Measurements from ENCODE around the gene EHBP1L1.

Gene EHBP1L1

GRCh38 chr11:65547446-65548125 lies 28.3 kb upstream of the EHBP1L1 start:
- DNase-seq: no peak

GRCh38 chr11:65548395-65548794 lies 27.5 kb upstream of the EHBP1L1 start:
- no peak for DNase-seq

- DNase-seq: no peak
These were observed 26.8 kb upstream of the EHBP1L1 start for GRCh38 chr11:65549096-65549495.

GRCh38 chr11:65551572-65552387 lies 24.1 kb upstream of the EHBP1L1 start:
- DNase-seq: peak; percentile 85

GRCh38 chr11:65552388-65552951 lies 23.4 kb upstream of the EHBP1L1 start:
- no peak for DNase-seq

- DNase-seq: no peak
These were observed 22.4 kb upstream of the EHBP1L1 start for GRCh38 chr11:65553301-65554001.

GRCh38 chr11:65554057-65554818 lies 21.6 kb upstream of the EHBP1L1 start:
- DNase-seq: no peak

GRCh38 chr11:65554842-65555430 lies 20.9 kb upstream of the EHBP1L1 start:
- DNase-seq: no peak

GRCh38 chr11:65555693-65556231 lies 20.1 kb upstream of the EHBP1L1 start:
- DNase-seq: no peak

GRCh38 chr11:65556470-65557279 lies 19.2 kb upstream of the EHBP1L1 start:
- no peak for DNase-seq

GRCh38 chr11:65557280-65558001 lies 18.4 kb upstream of the EHBP1L1 start:
- no peak for DNase-seq

GRCh38 chr11:65558002-65558929 lies 17.6 kb upstream of the EHBP1L1 start, which contains the start of gene LTBP3:
Gene LTBP3 (minus strand): TSS chr11:65558359. CDS start chr11:65557959, 400 bp downstream.
- peak; percentile 57 for DNase-seq

GRCh38 chr11:65558930-65559509 lies 16.8 kb upstream of the EHBP1L1 start:
- DNase-seq: no peak

- no peak for DNase-seq
These were observed 16.3 kb upstream of the EHBP1L1 start for GRCh38 chr11:65559535-65559934.

GRCh38 chr11:65559951-65560537 lies 15.8 kb upstream of the EHBP1L1 start:
- no peak for DNase-seq

GRCh38 chr11:65560555-65561418 lies 15.1 kb upstream of the EHBP1L1 start:
- DNase-seq: no peak

GRCh38 chr11:65562020-65562419 lies 13.8 kb upstream of the EHBP1L1 start:
- no peak for DNase-seq

Measured in NCI-H1105 (cell line).